NB4 (cell line): Measurements from ENCODE around the gene HOXC6.

Experiments used
- DNase-seq: peaks from one replicate; pipeline ENCODE4 v3.0.0; 2010; ENCODE audit warnings: low read depth
- H3K4me3 ChIP-seq: one replicate; pipeline ENCODE4 v1.5.1; 2011; ENCODE audit warnings: mild to moderate bottlenecking, low read depth, low read length, moderate library complexity
- CTCF ChIP-seq: IDR thresholded peaks from one replicate; pipeline ENCODE4 v1.5.1; 2012; ENCODE audit warnings: low read depth, low read length
- MAX ChIP-seq: IDR thresholded peaks from 2 replicates; pipeline ENCODE4 v1.6.1; 2011; ENCODE audit warnings: low read depth, low read length
- MYC ChIP-seq: IDR thresholded peaks from 2 replicates; pipeline ENCODE4 v1.6.1; 2011; ENCODE audit warnings: low read depth, low read length
- POLR2A ChIP-seq: IDR thresholded peaks from 2 replicates; pipeline ENCODE4 v1.6.1; 2011; ENCODE audit warnings: mild to moderate bottlenecking; ENCODE audit not compliant: insufficient read length; ENCODE audit errors: extremely low read depth

Gene HOXC6

GRCh38 chr12:53997204-53998109 is 30.8 kb upstream of the HOXC6 start:
- no peak overlapping the region for H3K4me3 ChIP-seq
- TF ChIP-seq MAX (no peak), MYC (no peak), POLR2A (no peak), CTCF (no peak)
- no peak for DNase-seq

DNA sequence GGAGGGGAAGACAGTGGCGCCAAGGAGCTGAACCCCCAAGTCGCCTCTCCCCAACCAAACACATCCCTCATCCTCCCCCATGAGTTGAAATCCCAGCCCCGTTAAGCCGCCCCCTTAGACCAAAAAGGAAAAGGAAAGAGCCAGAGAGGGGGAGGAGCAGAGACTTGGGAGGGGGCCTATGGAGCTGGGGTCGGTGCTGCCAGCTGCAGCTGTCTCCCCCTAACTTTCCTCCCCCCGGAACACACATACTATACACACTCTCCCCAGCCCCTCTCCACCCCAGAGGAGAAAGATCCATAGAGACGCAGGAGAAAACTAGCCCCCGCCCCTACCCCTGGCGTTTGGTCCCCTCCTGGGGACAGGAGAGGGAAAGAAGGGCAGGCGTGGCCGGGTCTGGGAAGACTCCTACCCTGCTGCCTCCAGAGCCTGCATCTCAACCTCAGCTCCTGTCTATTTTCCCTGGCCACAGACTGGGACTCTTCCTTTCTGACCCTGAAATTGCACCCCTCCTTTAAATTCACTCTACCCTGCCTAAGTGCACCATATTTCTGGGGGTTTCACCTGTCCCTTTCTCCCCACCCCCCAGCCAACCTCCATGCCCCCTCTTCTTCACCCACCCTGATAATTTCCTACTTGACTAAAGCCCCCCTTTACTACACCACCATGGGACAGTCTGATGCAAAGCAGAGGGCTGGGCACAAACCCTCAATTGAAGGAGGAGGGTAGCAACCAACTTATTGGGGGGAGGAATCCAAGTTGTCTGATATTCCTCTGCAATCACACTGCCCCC is 29.9 kb upstream of the HOXC6 start:
- no peak overlapping the region for H3K4me3 ChIP-seq
- TF ChIP-seq CTCF = no peak
- no peak for TF ChIP-seq MAX
- no peak for TF ChIP-seq MYC
- no peak for TF ChIP-seq POLR2A
- no peak for DNase-seq

DNA sequence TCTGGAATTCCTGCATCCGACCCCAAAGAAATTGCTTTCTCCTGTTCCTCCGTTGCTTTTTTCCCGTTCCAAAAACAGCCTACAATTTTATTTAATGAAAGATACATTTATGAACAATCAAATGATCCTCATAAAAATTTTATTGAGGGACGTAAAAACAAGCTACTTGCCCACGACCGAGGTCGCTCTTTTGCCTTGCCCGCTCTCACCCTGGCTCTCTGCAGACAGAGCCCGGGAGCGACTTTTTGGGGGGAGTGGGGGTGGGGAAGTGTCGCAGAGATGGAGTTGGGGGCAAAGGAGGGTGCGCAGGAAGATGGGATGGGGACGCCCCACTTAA is 29.4 kb upstream of the HOXC6 start:
- H3K4me3 ChIP-seq = no peak overlapping the region
- TF ChIP-seq POLR2A = no peak
- no peak for TF ChIP-seq MYC
- no peak for TF ChIP-seq MAX
- no peak for TF ChIP-seq CTCF
- no peak for DNase-seq

DNA sequence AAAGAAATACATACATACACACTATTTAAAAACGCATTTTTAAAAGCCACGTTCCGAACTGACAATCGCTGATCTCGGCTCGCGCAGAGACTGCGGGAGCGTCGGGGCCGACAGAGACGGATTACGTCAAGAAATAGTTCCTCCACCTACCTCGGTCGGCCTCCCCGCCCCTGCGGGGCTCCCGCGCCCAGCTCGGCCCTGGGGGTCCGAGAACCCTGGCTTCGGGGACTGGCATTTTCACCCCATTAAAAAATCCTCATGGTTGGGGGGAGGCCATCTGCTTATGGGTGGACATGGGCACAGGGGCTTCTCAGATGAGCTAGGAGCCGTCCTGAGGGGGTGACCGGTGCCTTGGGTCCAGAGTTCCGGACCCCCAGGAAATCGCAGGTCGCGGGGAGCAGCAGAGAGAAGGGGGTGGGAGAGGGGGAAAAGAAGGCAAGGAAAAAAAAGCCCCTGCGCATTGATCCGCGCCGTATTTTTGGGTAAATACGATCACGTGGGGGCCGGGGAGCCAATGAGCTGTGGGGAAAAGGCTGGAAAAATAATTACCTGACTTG is 28.6 kb upstream of the HOXC6 start:
- H3K4me3 ChIP-seq = peak overlapping the region; percentile 71
- TF ChIP-seq POLR2A (no peak), MAX (no peak), CTCF (no peak), MYC (no peak)
- DNase-seq = peak; percentile 81

DNA sequence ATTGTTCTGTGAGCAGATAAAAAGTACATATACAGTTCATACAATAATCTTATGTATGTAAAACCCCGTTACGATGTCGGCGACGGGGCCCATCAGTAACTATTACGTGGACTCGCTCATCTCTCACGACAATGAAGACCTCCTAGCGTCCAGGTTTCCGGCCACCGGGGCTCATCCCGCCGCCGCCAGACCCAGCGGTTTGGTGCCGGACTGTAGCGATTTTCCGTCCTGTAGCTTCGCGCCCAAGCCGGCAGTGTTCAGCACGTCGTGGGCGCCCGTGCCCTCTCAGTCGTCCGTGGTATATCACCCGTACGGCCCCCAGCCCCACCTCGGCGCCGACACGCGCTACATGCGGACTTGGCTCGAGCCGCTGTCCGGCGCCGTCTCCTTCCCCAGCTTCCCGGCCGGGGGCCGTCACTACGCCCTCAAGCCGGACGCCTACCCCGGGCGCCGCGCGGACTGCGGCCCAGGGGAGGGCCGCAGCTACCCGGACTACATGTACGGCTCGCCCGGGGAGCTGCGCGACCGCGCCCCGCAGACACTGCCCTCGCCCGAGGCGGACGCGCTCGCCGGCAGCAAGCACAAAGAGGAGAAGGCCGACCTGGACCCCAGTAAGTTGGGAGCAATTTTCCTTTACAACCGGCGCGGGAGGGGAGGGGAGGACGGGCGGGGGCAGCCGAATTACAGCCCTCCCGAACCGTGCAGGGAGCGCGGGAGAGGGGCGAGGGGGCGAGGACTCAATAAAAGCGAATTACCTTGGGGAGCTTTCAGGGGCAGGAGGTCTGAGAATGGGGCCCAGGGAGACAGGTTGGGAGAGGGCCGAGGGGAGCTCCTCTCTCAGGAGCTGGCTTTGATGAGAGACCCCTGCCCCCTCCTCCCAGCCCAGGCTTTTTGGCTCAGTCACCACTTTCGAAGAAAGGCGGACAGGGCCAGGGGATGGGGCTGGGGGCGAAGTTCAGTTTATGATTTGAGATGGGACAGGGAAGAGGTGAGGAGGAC is 27.8 kb upstream of the HOXC6 start, which contains the start of gene HOXC9:
Gene HOXC9, plus strand, starts transcription at position 46 of the 999 bp plus-strand sequence. Its CDS starts 28 bp downstream, at position 74.
- H3K4me3 ChIP-seq = peak within 1 kb of the TSS; percentile 71
- DNase-seq = peak; percentile 56
- TF ChIP-seq CTCF = no peak
- TF ChIP-seq MYC = no peak
- TF ChIP-seq MAX = no peak
- no peak for TF ChIP-seq POLR2A
